HG02973 (cell line): ENCODE results near the gene RRAGC.

Experiments used
- ATAC-seq: cut with Tn5 transposase; IDR thresholded peaks from one replicate; pipeline ENCODE4 v1.9.1; 2021; ENCODE audit warnings: moderate library complexity; ENCODE audit not compliant: unreplicated experiment

The RRAGC gene

GRCh38 chr1:38788341-38789336, 70.9 kb downstream of the RRAGC start:
- no peak for ATAC-seq
